ENCODE results near the gene DIS3L2. TPM values are rescaled to one million over a fixed set of nuclear protein-coding genes. Genes with fewer than 3 reads are reported as not detected.

The DIS3L2 gene
- total and polyA plus RNA-seq, 2 of the 4 experiments (the other 2 are of a cell fraction) = 14.7 to 19.2 TPM

DNA sequence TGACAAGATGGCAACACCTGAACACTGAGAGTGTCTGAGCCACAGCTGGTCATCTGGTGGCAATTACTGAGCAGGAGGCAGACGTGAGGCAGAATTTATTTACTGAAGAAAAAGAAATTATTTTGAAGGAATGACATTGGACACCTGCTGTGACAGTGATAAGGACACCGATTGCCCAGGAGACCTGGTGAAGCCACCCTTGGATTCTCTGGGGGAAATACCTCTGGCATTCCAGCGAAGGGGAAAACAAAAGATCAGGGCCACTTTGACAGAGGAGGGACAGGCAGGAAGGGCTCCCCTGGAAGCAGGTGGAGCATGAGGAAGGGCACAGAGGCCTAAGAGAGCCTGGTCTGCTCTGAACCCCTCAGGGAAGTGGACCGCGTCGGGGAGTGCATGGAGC is 331.7 kb downstream of the DIS3L2 start:
- no peak for DNase-seq
- Histone ChIP-seq H2AK9ac (replicated peaks; ENCODE audit: low read depth, low read length, poor library complexity) (no peak overlapping the region), H3K23ac (ENCODE audit: low read depth, low read length) (no peak overlapping the region), H3K9me1 (ENCODE audit: insufficient read depth, low read length) (peaks cover 16% of the 10 kb centered on the region; the same call in 1 of the 2 replicates), H2AK5ac (ENCODE audit: low read depth, low read length) (no peak overlapping the region), H2BK15ac (ENCODE audit: low read depth, low read length) (no peak overlapping the region), H2BK20ac (ENCODE audit: low read depth, low read length) (no peak overlapping the region), H2BK5ac (ENCODE audit: low read depth, low read length, poor library complexity, severe bottlenecking) (no peak overlapping the region), H3K79me1 (ENCODE audit: low read depth in 1 of 2, low read length in 2 of 2) (no peaks in the 10 kb centered on the region; a peak in 1 of 4 replicates), H3K9me3 (ENCODE audit: control insufficient read depth, insufficient read depth, low read length) (no peaks in the 10 kb centered on the region), H3K56ac (ENCODE audit: extremely low read depth, insufficient read depth, low read length) (no peak overlapping the region), H3K27me3 (ENCODE audit: control insufficient read depth, insufficient read depth, low read length) (no peaks in the 10 kb centered on the region), H3K18ac (ENCODE audit: low read depth, low read length) (no peak overlapping the region), H3K36me3 (ENCODE audit: control insufficient read depth, insufficient read depth, low read length) (no peaks in the 10 kb centered on the region), H2BK120ac (ENCODE audit: low read depth, low read length) (no peak overlapping the region), H2AFZ (replicated peaks; ENCODE audit: low read length, poor library complexity) (no peak overlapping the region), H4K5ac (ENCODE audit: low read depth, low read length) (no peak overlapping the region), H4K8ac (ENCODE audit: low read depth in 2 of 2, low read length in 2 of 2) (no peak overlapping the region), H3K14ac (replicated peaks; ENCODE audit: low read depth, low read length) (no peak overlapping the region), H3K4me3 (ENCODE audit: insufficient read depth, low read depth, low read length) (no peak overlapping the region), H3K4ac (ENCODE audit: low read depth, low read length) (no peak overlapping the region), H4K20me1 (ENCODE audit: insufficient read depth, low read length) (no peaks in the 10 kb centered on the region; the same call in 1 of the 2 replicates), H3K27ac (ENCODE audit: insufficient read depth, low read length) (no peak overlapping the region), H3K4me2 (ENCODE audit: low read depth, low read length) (no peak overlapping the region), H3K9ac (ENCODE audit: low read depth, low read length) (no peak overlapping the region), H3K4me1 (ENCODE audit: control insufficient read depth, insufficient read depth, low read length) (peaks cover 1% of the 10 kb centered on the region; the same call in 1 of the 2 replicates), H4K91ac (ENCODE audit: insufficient read depth, low read depth, low read length) (no peak overlapping the region)
- no peak for ATAC-seq (ENCODE audit: low read depth)
- dilution Hi-C loops (cut with HindIII; ENCODE audit: low sequenced_read_pairs, unreplicated experiment) (no loop called here), in situ Hi-C loops (cut with MboI; ENCODE audit: low sequenced_read_pairs) (no loop called here), intact Hi-C loops (cut with micrococcal nuclease) (no loop called here)
- 80% methylated on average over 5 of the region's 6 CpGs; no CpG with 5 or more reads in 1 of the 2 experiments for WGBS, 2 experiments (ENCODE audit: extremely low coverage in 2 of 2, insufficient read length in 1 of 2)
- BruUV-seq (replicated peaks) = no TSS peak
- ChIA-PET CTCF (interaction anchor here (1.2 to 1.8 kb wide), 3 partner anchors 10 to 368 kb away, joined by 3 to 8 read pairs (median 4); no protein-coding TSS in a partner anchor), POLR2A (ENCODE audit: unreplicated experiment) (no interaction called here)
- TF ChIP-seq BHLHE40 (IDR thresholded peaks at IDR 0.05; ENCODE audit: low read depth, low read length) = no peak
- TF ChIP-seq MAZ (IDR thresholded peaks at IDR 0.05; ENCODE audit: borderline replicate concordance, low read depth, low read length) = no peak
- TF ChIP-seq CTCF (conservative IDR thresholded peaks at IDR 0.05; ENCODE audit: low read depth, low read length) = no peak
- TF ChIP-seq, protein P1, sequence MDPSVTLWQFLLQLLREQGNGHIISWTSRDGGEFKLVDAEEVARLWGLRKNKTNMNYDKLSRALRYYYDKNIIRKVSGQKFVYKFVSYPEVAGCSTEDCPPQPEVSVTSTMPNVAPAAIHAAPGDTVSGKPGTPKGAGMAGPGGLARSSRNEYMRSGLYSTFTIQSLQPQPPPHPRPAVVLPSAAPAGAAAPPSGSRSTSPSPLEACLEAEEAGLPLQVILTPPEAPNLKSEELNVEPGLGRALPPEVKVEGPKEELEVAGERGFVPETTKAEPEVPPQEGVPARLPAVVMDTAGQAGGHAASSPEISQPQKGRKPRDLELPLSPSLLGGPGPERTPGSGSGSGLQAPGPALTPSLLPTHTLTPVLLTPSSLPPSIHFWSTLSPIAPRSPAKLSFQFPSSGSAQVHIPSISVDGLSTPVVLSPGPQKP (IDR thresholded peaks at IDR 0.05; ENCODE audit: borderline replicate concordance, low read depth, low read length) = no peak
- TF ChIP-seq NFE2L2 (IDR thresholded peaks at IDR 0.05; ENCODE audit: low read depth, low read length) = no peak
- no peak for TF ChIP-seq MAFK (IDR thresholded peaks at IDR 0.05; ENCODE audit: low read depth, low read length)
- no peak for TF ChIP-seq CEBPB (IDR thresholded peaks at IDR 0.05; ENCODE audit: low read depth, low read length)
- TF ChIP-seq SMC3 (IDR thresholded peaks at IDR 0.05; ENCODE audit: low read depth, low read length) = no peak
- TF ChIP-seq, protein P2, sequence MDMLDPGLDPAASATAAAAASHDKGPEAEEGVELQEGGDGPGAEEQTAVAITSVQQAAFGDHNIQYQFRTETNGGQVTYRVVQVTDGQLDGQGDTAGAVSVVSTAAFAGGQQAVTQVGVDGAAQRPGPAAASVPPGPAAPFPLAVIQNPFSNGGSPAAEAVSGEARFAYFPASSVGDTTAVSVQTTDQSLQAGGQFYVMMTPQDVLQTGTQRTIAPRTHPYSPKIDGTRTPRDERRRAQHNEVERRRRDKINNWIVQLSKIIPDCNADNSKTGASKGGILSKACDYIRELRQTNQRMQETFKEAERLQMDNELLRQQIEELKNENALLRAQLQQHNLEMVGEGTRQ (IDR thresholded peaks at IDR 0.05; ENCODE audit: low read depth, low read length) = no peak
- TF ChIP-seq RCOR1 (IDR thresholded peaks at IDR 0.05; ENCODE audit: insufficient replicate concordance, low read length) = no peak
- no peak for TF ChIP-seq MXI1 (IDR thresholded peaks at IDR 0.05; ENCODE audit: borderline replicate concordance, low read depth, low read length)
- TF ChIP-seq RAD21 (IDR thresholded peaks at IDR 0.05; ENCODE audit: low read length) = no peak
